HG03066 (cell line): ENCODE measurements around the gene ANKRD44.
A peak's percentile ranks its signal among the peaks of the same experiment; 100 is the strongest.

Experiments
- ATAC-seq: cut with Tn5 transposase; IDR thresholded peaks from one replicate; pipeline ENCODE4 v1.9.1; 2021; ENCODE audit warnings: low read depth; ENCODE audit not compliant: unreplicated experiment

Gene ANKRD44

GRCh38 chr2:196949116-196949515, 361.5 kb downstream of the ANKRD44 start:
- ATAC-seq: no peak

DNA sequence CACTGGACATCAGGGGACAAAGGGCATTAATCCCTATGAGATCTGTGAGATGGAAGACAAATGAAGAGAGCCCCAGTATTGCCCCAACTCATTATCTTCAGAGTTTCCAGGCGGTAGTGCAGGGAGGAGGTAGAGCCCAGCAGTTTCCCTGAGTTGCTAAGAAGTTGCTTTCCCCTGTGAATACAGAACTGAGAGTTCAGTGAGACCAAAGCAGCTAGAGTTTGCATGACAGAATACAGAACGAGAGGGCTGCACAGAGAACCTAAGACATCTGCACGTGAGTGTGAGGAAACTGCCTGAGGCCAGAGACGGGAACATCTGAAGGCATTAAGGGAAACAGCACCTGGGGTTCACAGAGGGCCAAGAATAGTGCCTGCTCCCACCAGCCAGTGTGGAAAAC, 366.0 kb downstream of the ANKRD44 start:
- ATAC-seq: peak; percentile 98

DNA sequence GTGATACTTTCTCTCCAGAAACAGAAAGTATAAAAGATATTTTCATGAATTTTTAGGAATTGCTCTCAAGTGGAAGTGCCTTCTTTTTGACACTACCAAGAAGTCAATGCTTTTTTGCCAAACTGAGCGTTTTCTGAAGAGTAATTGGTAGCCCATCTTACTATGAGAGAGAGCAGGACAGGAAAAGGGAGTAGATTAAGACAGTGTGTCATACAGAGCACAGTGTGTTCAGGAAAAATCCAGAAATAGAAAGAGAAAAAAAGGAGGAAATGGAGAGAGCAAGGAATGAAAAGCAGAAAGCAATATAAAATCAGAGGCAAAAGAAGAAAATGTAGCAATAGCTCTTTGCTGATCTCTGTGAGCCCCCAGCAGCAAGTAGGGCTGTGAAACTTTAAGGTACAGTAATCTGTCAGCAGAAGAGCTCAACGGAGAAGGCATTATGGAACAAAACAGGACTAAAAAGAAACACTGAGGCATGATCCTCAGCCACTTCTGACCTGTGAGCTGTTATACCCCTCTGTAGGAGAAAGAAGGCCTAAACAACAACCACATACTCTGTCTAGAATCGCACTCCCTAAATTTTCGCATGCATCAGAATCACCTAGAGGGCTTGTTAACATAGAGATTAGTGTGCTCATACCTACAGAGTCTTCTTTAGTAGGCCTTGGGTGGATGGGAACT, 369.0 kb downstream of the ANKRD44 start:
- no peak for ATAC-seq

DNA sequence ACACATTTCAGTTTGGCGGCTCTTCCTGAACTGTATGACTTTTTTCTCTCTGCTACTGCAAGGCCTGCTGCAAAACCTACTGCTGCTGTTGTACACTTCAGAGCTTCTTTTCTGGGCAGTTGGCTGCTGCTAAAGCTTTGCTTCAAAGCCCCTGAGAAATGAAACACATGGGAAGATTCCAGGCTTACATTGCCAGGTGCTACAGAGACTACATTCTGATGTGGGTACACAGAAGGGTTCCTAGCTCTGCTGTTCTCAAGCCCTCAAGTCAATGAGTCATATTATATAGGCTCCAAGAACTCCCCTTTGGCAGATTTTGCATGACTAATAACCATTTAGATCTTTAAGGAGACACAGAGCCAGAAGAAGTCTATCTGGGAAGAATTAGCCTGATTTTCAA, 371.2 kb downstream of the ANKRD44 start:
- no peak for ATAC-seq
